ENCODE measurements around the gene C11orf91.

The C11orf91 gene

DNA sequence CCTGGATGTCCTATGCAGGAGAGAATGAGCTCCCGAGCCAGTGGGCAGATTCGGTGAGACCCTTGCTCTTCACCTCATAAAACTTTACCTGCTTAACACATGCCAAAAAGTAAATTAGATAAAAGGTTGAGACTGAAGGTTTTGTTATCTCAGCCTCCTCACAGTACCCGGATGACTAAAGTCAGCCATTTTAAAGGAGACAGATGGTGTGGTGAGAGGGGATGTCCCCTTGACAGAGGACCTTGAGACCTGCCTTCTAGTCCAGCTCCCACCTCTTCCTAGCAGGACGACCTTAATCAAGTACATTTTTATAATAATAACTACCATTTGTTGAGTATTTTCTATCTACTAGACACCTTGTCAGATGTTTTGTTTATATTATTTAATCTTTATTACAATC lies 39.7 kb downstream of the C11orf91 start:
- Histone ChIP-seq H3K27me3 (ENCODE audit: control insufficient read depth, insufficient read depth, low read length) (no peaks in the 10 kb centered on the region), H3K4me1 (ENCODE audit: control insufficient read depth, insufficient read depth, low read length) (peaks cover 4% of the 10 kb centered on the region), H3K9ac (ENCODE audit: low read length) (no peak overlapping the region), H3K36me3 (ENCODE audit: control insufficient read depth, insufficient read depth, low read length) (no peaks in the 10 kb centered on the region), H3K9me3 (ENCODE audit: control insufficient read depth, low read length) (no peaks in the 10 kb centered on the region), H3K4me3 (ENCODE audit: low read length) (no peak overlapping the region)

DNA sequence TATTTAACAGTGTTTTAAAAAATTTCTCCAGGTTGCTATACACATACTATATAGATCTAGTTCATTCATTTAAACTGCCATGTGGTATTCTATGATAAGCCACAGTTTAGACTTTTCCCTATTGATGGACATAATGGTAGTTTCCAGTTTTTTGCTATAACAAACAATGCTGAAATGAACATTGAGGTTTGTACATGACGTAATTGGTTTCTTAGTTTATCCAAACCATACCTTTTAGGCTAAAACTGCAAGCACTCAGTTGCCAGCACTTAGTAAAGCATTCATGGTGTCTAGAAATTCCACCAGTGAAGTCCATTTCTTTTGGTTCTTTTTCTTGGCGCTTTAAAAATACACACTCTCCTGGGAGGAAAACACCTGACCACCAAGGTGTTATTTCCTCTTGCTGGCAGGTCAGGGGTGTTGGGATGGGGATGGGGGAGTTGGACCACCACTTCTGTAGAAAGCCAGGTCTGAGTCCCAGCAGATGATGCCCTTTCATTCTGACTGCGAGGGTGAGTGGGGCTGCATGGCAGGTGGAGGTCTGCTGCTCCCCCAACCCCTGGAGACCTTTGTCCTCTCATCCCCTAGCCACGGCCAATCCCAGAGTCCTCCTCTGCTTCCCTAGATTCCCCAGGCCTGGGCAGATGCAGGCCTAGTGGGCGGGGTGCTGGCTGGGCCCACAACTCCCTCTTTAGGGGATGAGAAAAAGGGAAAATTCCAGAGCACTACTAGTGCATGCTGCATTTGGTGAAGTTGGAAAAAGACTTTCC lies 41.1 kb downstream of the C11orf91 start:
- Histone ChIP-seq H3K4me3 (ENCODE audit: low read length) (no peak overlapping the region), H3K9ac (ENCODE audit: low read length) (no peak overlapping the region), H3K36me3 (ENCODE audit: control insufficient read depth, insufficient read depth, low read length) (no peaks in the 10 kb centered on the region)

DNA sequence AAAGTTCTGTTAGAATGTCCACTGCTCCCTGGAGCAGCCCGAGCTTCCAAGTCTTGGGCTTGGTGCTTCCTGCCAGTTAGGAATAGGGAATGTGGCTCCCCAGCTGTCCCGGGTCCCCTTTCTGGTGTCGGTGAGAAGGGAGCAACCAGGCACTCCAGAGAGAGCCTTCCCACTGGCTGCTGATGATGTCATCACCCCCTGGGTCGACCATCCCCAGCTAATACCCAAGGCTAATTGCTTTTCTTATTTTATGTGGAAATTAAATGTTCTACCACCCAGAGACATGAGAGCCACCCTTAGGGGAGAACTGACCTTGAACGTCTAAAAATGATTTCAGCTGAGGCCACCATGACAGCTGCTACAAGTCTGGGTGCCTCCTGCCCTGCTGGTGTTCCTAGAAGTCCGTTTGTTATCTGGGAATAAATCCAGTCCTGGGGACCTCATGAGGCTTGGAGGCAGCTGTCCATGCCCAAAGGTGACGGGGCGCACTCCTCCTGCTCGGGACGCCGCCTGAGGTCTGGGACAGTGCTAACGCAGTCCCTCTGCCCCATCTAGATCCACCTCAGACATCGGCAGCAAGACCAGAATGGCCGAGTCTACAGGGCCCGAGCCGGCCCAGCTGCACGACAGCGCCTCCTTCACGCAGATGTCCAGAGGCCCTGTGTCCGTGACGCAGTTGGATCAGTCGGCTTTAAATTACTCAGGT lies 42.3 kb downstream of the C11orf91 start:
- H3K4me3 ChIP-seq (ENCODE audit: low read length): no peak overlapping the region
- no peak overlapping the region for H3K9ac ChIP-seq (ENCODE audit: low read length)
- no peaks in the 10 kb centered on the region for H3K27me3 ChIP-seq (ENCODE audit: control insufficient read depth, insufficient read depth, low read length)
- H3K4me1 ChIP-seq (ENCODE audit: control insufficient read depth, insufficient read depth, low read length): no peaks in the 10 kb centered on the region
- H3K36me3 ChIP-seq (ENCODE audit: control insufficient read depth, insufficient read depth, low read length): no peaks in the 10 kb centered on the region
- no peaks in the 10 kb centered on the region for H3K9me3 ChIP-seq (ENCODE audit: control insufficient read depth, low read length)

More for the DNA sequence above, 41.1 kb downstream of the C11orf91 start:
- Histone ChIP-seq H3K27me3 (ENCODE audit: control insufficient read depth, insufficient read depth, low read length) (no peaks in the 10 kb centered on the region), H3K9me3 (ENCODE audit: control insufficient read depth, low read length) (no peaks in the 10 kb centered on the region), H3K4me1 (ENCODE audit: control insufficient read depth, insufficient read depth, low read length) (no peaks in the 10 kb centered on the region)

DNA sequence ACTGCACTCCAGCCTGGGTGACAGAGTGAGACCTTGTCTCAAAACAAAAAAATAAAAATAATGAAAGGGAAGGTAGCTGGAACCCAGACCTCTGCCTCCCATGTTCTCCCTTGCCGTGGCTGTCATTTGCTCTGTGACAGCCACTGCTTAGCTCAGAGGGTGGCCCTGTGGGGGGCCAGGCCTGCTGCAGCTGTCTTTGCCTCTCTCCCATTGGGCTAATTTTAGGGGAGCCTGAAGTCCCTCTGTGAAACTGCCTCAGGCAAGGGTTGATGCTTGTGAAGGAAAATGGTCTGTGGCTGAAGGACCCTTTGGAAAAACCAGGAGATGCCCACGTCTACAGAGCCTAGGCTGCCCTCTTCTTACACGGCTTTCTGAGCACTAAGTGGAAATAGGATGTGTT lies 42.9 kb downstream of the C11orf91 start:
- H3K9ac ChIP-seq (ENCODE audit: low read length): no peak overlapping the region
- no peaks in the 10 kb centered on the region for H3K36me3 ChIP-seq (ENCODE audit: control insufficient read depth, insufficient read depth, low read length)
- H3K27me3 ChIP-seq (ENCODE audit: control insufficient read depth, insufficient read depth, low read length): no peaks in the 10 kb centered on the region
- no peaks in the 10 kb centered on the region for H3K4me1 ChIP-seq (ENCODE audit: control insufficient read depth, insufficient read depth, low read length)
- H3K9me3 ChIP-seq (ENCODE audit: control insufficient read depth, low read length): no peaks in the 10 kb centered on the region
- no peak overlapping the region for H3K4me3 ChIP-seq (ENCODE audit: low read length)

DNA sequence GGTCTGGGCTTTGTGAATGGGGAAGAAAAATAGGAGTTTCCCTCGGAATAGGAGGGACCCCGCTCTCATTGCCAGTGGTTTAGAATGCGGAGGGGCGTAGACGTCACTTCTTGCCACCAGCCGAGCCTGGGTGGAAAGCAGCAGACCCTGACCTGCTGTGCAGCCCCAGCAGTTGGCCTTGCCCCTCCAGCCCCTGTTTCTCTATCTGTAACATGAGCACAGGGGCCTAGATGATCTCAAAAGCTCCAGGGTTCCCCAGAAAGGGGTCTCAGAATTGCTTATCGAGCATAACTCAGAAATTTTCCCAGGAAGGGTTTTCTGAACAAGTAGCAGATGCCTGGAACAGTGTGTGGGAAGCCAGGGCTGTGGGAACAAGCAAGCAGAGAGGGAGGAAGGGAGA lies 43.9 kb downstream of the C11orf91 start:
- Histone ChIP-seq H3K27me3 (ENCODE audit: control insufficient read depth, insufficient read depth, low read length) (no peaks in the 10 kb centered on the region), H3K9me3 (ENCODE audit: control insufficient read depth, low read length) (no peaks in the 10 kb centered on the region), H3K9ac (ENCODE audit: low read length) (no peak overlapping the region), H3K4me1 (ENCODE audit: control insufficient read depth, insufficient read depth, low read length) (no peaks in the 10 kb centered on the region), H3K4me3 (ENCODE audit: low read length) (no peak overlapping the region), H3K36me3 (ENCODE audit: control insufficient read depth, insufficient read depth, low read length) (no peaks in the 10 kb centered on the region)

DNA sequence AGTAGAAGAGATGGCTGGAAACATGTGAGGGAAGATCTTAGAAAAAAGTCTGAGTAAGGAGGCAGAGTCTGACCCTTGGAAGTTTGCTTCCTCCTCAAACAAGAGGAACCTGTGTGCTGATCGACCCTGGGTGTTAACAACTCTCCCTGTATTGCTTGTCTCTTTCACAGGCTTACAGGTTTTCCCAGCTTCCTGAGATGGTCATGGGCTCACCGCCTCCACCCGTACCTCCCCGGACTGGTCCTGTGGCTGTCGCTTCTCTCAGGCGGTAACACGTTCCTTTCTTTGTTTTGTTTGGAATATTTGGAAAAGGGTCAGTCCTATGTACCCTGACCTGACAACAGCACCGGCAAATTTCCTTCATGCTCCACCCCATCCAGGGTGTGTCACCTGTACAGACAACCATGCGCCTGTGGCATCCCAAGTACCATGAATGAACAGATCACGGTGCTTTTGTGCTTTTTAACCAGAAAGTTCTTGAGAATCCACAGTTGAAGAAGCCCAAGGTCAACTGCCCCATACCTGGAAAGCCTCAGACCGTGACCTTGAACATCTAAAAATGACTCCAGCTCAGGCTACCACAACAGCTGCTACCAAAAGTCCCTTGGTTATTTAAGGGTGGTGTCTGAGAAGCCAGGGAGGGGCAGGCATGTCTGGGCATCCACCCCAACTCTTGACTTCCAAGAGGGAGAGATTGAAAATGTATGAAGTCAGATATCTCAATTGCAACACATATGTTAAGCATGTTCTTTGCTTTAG lies 44.6 kb downstream of the C11orf91 start:
- H3K4me1 ChIP-seq (ENCODE audit: control insufficient read depth, insufficient read depth, low read length): no peaks in the 10 kb centered on the region
- H3K4me3 ChIP-seq (ENCODE audit: low read length): no peak overlapping the region
- H3K9me3 ChIP-seq (ENCODE audit: control insufficient read depth, low read length): no peaks in the 10 kb centered on the region
- no peak overlapping the region for H3K9ac ChIP-seq (ENCODE audit: low read length)
- H3K36me3 ChIP-seq (ENCODE audit: control insufficient read depth, insufficient read depth, low read length): no peaks in the 10 kb centered on the region
- no peaks in the 10 kb centered on the region for H3K27me3 ChIP-seq (ENCODE audit: control insufficient read depth, insufficient read depth, low read length)

DNA sequence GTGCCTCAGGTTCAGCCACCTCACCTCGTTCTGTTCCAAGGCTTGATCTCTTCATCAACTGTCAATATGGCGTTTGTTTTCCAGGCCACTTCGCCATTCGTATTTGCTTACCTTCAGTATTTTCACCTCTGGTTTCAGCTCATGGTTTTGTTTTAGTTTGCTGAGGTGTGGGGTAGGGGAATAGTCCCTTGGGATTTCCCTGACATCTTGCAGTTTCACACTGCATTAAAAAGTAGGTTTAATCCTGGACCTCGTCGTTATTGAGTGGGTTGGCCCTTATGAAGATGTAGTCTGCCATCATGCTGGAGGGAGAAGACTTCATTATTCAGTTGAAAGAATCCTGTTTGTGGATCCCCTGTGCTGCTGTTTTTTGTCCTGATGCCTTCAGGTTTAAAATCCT lies 46.0 kb downstream of the C11orf91 start:
- no peak overlapping the region for H3K4me3 ChIP-seq (ENCODE audit: low read length)
- H3K36me3 ChIP-seq (ENCODE audit: control insufficient read depth, insufficient read depth, low read length): no peaks in the 10 kb centered on the region

DNA sequence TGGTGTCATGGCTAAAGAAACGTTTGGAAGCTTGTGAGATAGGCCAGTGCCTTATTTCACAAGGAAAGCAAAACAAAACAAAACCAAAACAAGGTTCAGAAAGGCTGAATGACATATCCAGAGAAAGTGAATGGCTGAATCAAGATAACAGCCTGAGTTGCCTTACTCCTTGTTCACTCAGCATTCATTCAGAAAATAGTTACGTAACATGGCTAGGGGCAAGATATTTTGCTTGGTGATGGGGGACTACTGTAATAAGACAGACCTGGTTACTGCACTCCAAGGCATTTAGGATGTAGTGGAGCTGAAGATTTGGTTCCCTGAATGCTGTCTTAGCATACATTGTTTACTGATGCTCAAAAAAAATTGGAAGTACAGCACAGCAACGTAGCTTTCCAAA lies 47.7 kb downstream of the C11orf91 start:
- Histone ChIP-seq H3K4me1 (ENCODE audit: control insufficient read depth, insufficient read depth, low read length) (no peaks in the 10 kb centered on the region), H3K36me3 (ENCODE audit: control insufficient read depth, insufficient read depth, low read length) (no peaks in the 10 kb centered on the region), H3K9me3 (ENCODE audit: control insufficient read depth, low read length) (no peaks in the 10 kb centered on the region), H3K4me3 (ENCODE audit: low read length) (no peak overlapping the region), H3K27me3 (ENCODE audit: control insufficient read depth, insufficient read depth, low read length) (no peaks in the 10 kb centered on the region), H3K9ac (ENCODE audit: low read length) (no peak overlapping the region)

More for the DNA sequence above, 46.0 kb downstream of the C11orf91 start:
- Histone ChIP-seq H3K27me3 (ENCODE audit: control insufficient read depth, insufficient read depth, low read length) (no peaks in the 10 kb centered on the region), H3K9me3 (ENCODE audit: control insufficient read depth, low read length) (no peaks in the 10 kb centered on the region), H3K4me1 (ENCODE audit: control insufficient read depth, insufficient read depth, low read length) (no peaks in the 10 kb centered on the region), H3K9ac (ENCODE audit: low read length) (no peak overlapping the region)

DNA sequence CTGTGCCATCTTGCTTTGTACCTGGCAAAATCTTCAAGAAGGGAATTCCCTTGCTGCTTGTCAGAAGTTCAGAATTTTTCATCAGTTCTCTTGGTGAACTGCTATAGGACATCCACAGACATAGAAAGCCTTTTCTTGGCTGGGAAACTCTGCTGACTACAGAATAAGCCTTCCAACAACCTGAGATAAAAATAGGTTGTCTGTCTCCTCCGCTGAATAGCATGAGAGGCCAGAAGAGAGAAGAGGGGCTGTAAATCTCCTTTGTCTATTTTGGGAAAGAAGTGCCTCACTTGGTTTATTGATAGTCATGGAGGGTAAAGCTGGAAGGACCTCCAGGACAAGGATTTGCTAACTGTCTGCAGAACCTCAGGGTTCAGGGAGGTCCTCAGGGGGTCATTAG lies 48.2 kb downstream of the C11orf91 start:
- Histone ChIP-seq H3K27me3 (ENCODE audit: control insufficient read depth, insufficient read depth, low read length) (no peaks in the 10 kb centered on the region), H3K4me1 (ENCODE audit: control insufficient read depth, insufficient read depth, low read length) (no peaks in the 10 kb centered on the region), H3K9ac (ENCODE audit: low read length) (no peak overlapping the region), H3K4me3 (ENCODE audit: low read length) (no peak overlapping the region), H3K36me3 (ENCODE audit: control insufficient read depth, insufficient read depth, low read length) (no peaks in the 10 kb centered on the region), H3K9me3 (ENCODE audit: control insufficient read depth, low read length) (no peaks in the 10 kb centered on the region)

DNA sequence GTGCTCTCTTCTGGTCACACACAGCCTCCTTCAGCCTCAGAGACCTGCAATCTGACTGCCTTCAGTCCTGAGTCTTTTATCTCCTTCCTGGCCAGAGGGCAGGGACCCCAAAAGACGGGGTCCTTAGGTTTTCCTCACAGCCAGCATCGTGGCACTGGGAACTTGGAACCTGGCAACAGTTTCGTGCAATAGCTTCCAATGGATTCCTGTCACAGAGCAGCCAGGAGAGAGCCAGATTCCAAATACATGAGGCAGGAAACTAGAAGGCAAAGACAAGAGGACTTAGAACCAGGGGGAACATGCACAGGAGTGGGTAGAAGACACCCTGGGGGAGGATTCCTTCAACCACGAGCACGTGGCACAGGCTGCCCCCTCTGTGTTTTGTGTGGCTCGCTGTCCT lies 48.6 kb downstream of the C11orf91 start:
- no peak overlapping the region for H3K4me3 ChIP-seq (ENCODE audit: low read length)
- H3K9me3 ChIP-seq (ENCODE audit: control insufficient read depth, low read length): no peaks in the 10 kb centered on the region
- H3K36me3 ChIP-seq (ENCODE audit: control insufficient read depth, insufficient read depth, low read length): no peaks in the 10 kb centered on the region
- no peaks in the 10 kb centered on the region for H3K27me3 ChIP-seq (ENCODE audit: control insufficient read depth, insufficient read depth, low read length)
- no peak overlapping the region for H3K9ac ChIP-seq (ENCODE audit: low read length)
- H3K4me1 ChIP-seq (ENCODE audit: control insufficient read depth, insufficient read depth, low read length): no peaks in the 10 kb centered on the region

DNA sequence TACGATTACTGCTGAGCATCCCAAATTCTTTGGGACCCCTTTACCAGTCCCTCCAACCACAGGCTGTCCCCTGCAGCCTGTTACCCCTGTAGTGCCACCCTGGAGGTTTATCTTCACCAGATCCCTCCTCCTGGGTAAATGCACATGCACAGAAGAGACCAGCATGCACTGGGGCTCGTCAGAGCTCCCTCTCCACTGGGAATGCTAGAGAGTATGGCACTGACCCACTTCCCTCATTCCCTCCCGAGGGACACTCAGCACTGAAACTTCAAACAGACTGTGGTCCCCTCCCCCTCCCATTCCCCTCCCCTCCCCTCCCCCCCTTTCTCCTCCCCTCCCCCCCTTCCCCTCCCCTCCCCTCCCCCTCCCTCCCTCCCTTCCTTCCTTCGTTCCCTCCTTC lies 49.1 kb downstream of the C11orf91 start:
- Histone ChIP-seq H3K9ac (ENCODE audit: low read length) (no peak overlapping the region), H3K36me3 (ENCODE audit: control insufficient read depth, insufficient read depth, low read length) (no peaks in the 10 kb centered on the region), H3K4me1 (ENCODE audit: control insufficient read depth, insufficient read depth, low read length) (no peaks in the 10 kb centered on the region), H3K9me3 (ENCODE audit: control insufficient read depth, low read length) (no peaks in the 10 kb centered on the region), H3K27me3 (ENCODE audit: control insufficient read depth, insufficient read depth, low read length) (no peaks in the 10 kb centered on the region), H3K4me3 (ENCODE audit: low read length) (no peak overlapping the region)

DNA sequence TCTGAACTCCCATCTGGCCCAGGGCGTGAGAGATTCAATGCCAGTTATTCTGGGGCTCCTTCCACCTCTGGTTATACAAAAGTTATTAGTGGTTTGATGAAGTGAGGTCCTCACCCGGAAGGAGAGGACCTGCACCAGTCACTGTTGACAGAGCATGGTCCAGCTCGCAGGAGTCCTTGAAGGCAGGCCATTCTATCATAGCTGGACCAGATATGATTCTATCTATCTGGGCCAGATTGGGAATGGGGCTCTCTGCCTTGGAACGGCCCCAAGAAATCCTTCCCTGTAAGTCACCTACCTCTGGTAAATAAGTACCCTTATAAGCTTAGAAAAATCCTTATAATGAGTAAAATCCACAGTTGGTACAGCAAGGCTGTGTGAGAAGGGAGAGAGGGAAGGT lies 50.7 kb downstream of the C11orf91 start:
- no peaks in the 10 kb centered on the region for H3K36me3 ChIP-seq (ENCODE audit: control insufficient read depth, insufficient read depth, low read length)
- H3K4me1 ChIP-seq (ENCODE audit: control insufficient read depth, insufficient read depth, low read length): no peaks in the 10 kb centered on the region
- H3K9me3 ChIP-seq (ENCODE audit: control insufficient read depth, low read length): no peaks in the 10 kb centered on the region
- no peak overlapping the region for H3K4me3 ChIP-seq (ENCODE audit: low read length)
- no peak overlapping the region for H3K9ac ChIP-seq (ENCODE audit: low read length)
- no peaks in the 10 kb centered on the region for H3K27me3 ChIP-seq (ENCODE audit: control insufficient read depth, insufficient read depth, low read length)

All from mucosa of stomach (tissue), 1 donor.